ENCODE measurements around the gene MYBPH.

The MYBPH gene

GRCh38 chr1:203187689-203188264 is 12.2 kb upstream of the MYBPH start:
- no peak for TF ChIP-seq CTCF (IDR thresholded peaks at IDR 0.05; ENCODE audit: low read depth, low read length)
- DNase-seq, result no peak
- Histone ChIP-seq H3K4me1 (no peaks in the 10 kb centered on the region), H3K4me3 (ENCODE audit: low read depth, low read length) (no peak overlapping the region), H3K9me3 (no peaks in the 10 kb centered on the region), H3K36me3 (no peaks in the 10 kb centered on the region), H3K27me3 (no peaks in the 10 kb centered on the region)

- TF ChIP-seq CTCF (IDR thresholded peaks at IDR 0.05; ENCODE audit: low read depth, low read length), result no peak
- DNase-seq, result no peak
These were observed 11.7 kb upstream of the MYBPH start for GRCh38 chr1:203187304-203187685.

GRCh38 chr1:203186446-203187303 is 11.0 kb upstream of the MYBPH start, which contains the start of gene CHI3L1:
Gene CHI3L1, minus strand, starts transcription at chr1:203186704. Its CDS starts 81 bp downstream, at chr1:203186623.
- Histone ChIP-seq H3K27me3 (no peaks in the 10 kb centered on the region), H3K36me3 (no peaks in the 10 kb centered on the region), H3K4me3 (ENCODE audit: low read depth, low read length) (no peak within 1 kb of the TSS), H3K4me1 (no peaks in the 10 kb centered on the region), H3K9me3 (no peaks in the 10 kb centered on the region)
- no peak for DNase-seq
- TF ChIP-seq CTCF (IDR thresholded peaks at IDR 0.05; ENCODE audit: low read depth, low read length), result no peak

More at GRCh38 chr1:203187304-203187685, 11.7 kb upstream of the MYBPH start:
- no peak overlapping the region for H3K4me3 ChIP-seq (ENCODE audit: low read depth, low read length)
- H3K27me3 ChIP-seq, result no peaks in the 10 kb centered on the region
- H3K9me3 ChIP-seq, result no peaks in the 10 kb centered on the region
- H3K36me3 ChIP-seq, result no peaks in the 10 kb centered on the region
- H3K4me1 ChIP-seq, result no peaks in the 10 kb centered on the region

GRCh38 chr1:203186091-203186445 is 10.4 kb upstream of the MYBPH start:
- Histone ChIP-seq H3K36me3 (no peaks in the 10 kb centered on the region), H3K4me1 (no peaks in the 10 kb centered on the region), H3K4me3 (ENCODE audit: low read depth, low read length) (no peak overlapping the region), H3K27me3 (no peaks in the 10 kb centered on the region), H3K9me3 (no peaks in the 10 kb centered on the region)
- no peak for DNase-seq
- no peak for TF ChIP-seq CTCF (IDR thresholded peaks at IDR 0.05; ENCODE audit: low read depth, low read length)

- DNase-seq, result no peak
- Histone ChIP-seq H3K4me1 (no peaks in the 10 kb centered on the region), H3K36me3 (no peaks in the 10 kb centered on the region), H3K4me3 (ENCODE audit: low read depth, low read length) (no peak overlapping the region), H3K27me3 (no peaks in the 10 kb centered on the region), H3K9me3 (no peaks in the 10 kb centered on the region)
- TF ChIP-seq CTCF (IDR thresholded peaks at IDR 0.05; ENCODE audit: low read depth, low read length), result no peak
These were observed 10.0 kb upstream of the MYBPH start for GRCh38 chr1:203185585-203185984.

- Histone ChIP-seq H3K27me3 (no peaks in the 10 kb centered on the region), H3K4me3 (ENCODE audit: low read depth, low read length) (no peak overlapping the region), H3K4me1 (no peaks in the 10 kb centered on the region), H3K36me3 (no peaks in the 10 kb centered on the region), H3K9me3 (no peaks in the 10 kb centered on the region)
- no peak for DNase-seq
- no peak for TF ChIP-seq CTCF (IDR thresholded peaks at IDR 0.05; ENCODE audit: low read depth, low read length)
These were observed 9.4 kb upstream of the MYBPH start for GRCh38 chr1:203185061-203185461.

All from BE2C (cell line).